GM23248 (cell line): ENCODE measurements around the gene GON4L.

Experiments used
- EZH2 ChIP-seq: fragments of 200-600 bp; sonication (generic); IDR thresholded peaks from 2 replicates; pipeline ENCODE4 v1.6.1; 2018; ENCODE audit warnings: antibody characterized with exemption, mild to moderate bottlenecking; ENCODE audit not compliant: insufficient read depth, poor library complexity, severe bottlenecking
- EZH2phosphoT487 ChIP-seq: fragments of 200-600 bp; sonication (generic); IDR thresholded peaks from 2 replicates; pipeline ENCODE4 v1.6.1; 2018; ENCODE audit warnings: antibody characterized with exemption, moderate library complexity, mild to moderate bottlenecking, low read depth; ENCODE audit not compliant: insufficient read depth

DNA sequence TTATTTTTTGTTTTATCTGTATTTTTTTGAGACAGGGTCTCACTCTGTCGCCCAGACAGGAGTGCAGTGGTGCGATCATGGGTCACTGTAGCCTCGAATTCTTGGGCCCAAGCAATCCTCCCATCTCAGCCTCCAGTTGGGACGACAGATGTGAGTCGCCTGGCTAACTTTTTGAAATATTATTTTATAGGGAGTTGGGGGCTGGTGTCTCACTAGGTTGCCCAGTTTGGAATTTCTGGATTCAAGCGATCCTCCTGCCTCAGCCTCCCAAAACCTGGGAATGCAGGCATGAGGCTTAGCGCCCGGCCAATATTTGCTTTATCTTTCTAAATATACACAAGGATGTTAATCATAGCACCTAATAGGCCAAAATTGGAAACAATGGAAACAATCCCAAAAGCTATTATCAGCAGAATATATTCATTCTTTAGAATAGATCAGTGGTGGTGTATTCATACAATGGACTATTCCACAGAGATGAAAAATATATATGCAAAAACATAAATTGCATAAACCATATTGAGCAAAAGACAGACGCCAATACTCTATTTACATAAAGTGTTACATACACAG is 112.2 kb downstream of the GON4L start:
- TF ChIP-seq EZH2, result no peak
- no peak for TF ChIP-seq EZH2phosphoT487
